Stomach (tissue), 9 donors: ENCODE results near the gene RBM44. TPM values are rescaled to one million over a fixed set of nuclear protein-coding genes. Genes with fewer than 3 reads are reported as not detected.

Source experiments
- DNase-seq, 2 donors: peaks; one replicate each; pipeline versions ENCODE4 v3.0.0 to v3.0.0-alpha.2; 2013 to 2019
- H3K27ac ChIP-seq, 5 donors: fragments of 200-600 bp in 4 of 5; sonication (generic) in 4 of 5; one replicate each; pipeline ENCODE4 v1.5.1; 2013 to 2019; ENCODE audit warnings: mild to moderate bottlenecking in 1 of 5, moderate library complexity in 1 of 5
- H3K27me3 ChIP-seq, 3 donors: fragments of 200-600 bp; sonication (generic); one replicate each; pipeline ENCODE4 v1.5.1; 2017 to 2019; ENCODE audit warnings: mixed run types in 1 of 3
- H3K36me3 ChIP-seq, 4 donors: fragments of 200-600 bp; sonication (generic); 1 replicate in 3 of 4; 2 replicates in 1 of 4; pipeline ENCODE4 v1.5.1; 2016 to 2019
- H3K4me1 ChIP-seq, 4 donors: fragments of 200-600 bp; sonication (generic); one replicate each; pipeline ENCODE4 v1.5.1; 2016 to 2019
- H3K4me3 ChIP-seq, 4 donors: fragments of 200-600 bp; sonication (generic) in 3 of 4; one replicate each; pipeline ENCODE4 v1.5.1; 2016 to 2019; ENCODE audit warnings: mild to moderate bottlenecking in 1 of 4
- H3K9me3 ChIP-seq, 4 donors: fragments of 200-600 bp; sonication (generic); one replicate each; pipeline ENCODE4 v1.5.1; 2016 to 2019
- EP300 ChIP-seq: sonication (generic); formaldehyde crosslinking; IDR thresholded peaks from one replicate; pipeline ENCODE4 v1.6.1; 2017; ENCODE audit warnings: antibody characterized with exemption
- POLR2A ChIP-seq, 4 donors: fragments of 450-650 bp; IDR thresholded peaks; one replicate each; pipeline ENCODE4 v1.6.1; 2016; ENCODE audit warnings: antibody characterized with exemption in 4 of 4, control low read depth in 2 of 4, mild to moderate bottlenecking in 1 of 4, moderate library complexity in 1 of 4
- POLR2AphosphoS5 ChIP-seq, 3 donors: sonication (generic); formaldehyde crosslinking; IDR thresholded peaks; one replicate each; pipeline ENCODE4 v1.6.1; 2016; ENCODE audit warnings: antibody characterized with exemption in 3 of 3
- WGBS, 5 donors: extraction: QIAGEN DNeasy Blood & Tissue Kit in 3 of 5; methylation state at CpG; one replicate each; pipeline versions ENCODE4 v1.1.5 to v1.1.7; 2013 to 2018; 5-methylcytosine and 5-hydroxymethylcytosine counted together
- intact Hi-C: fragments of 100-400 bp; cut with DNase I; formaldehyde crosslinking; loops from one replicate; pipeline ENCODE4 v1.15.1; 2023; ENCODE audit warnings: low total_unique reads
- polyA plus RNA-seq, 3 donors: library from polyadenylated mRNA; stranded (reverse); fragments of 200-250 nt; gene quantifications; one replicate each; pipeline ENCODE4 v1.2.3, GENCODE V29; 2013
- total RNA-seq, 5 donors: library from RNA; depleted of rRNA; stranded (reverse); fragments of >200 nt; gene quantifications; one replicate each; pipeline versions ENCODE4 v1.1.0 to v1.2.3, GENCODE V29; 2014 to 2016
- TF ChIP-seq, protein P1 (sequence below), 7 experiments: fragments of 450-650 bp in 4 of 7; fragments of 200-600 bp in 3 of 7; sonication (generic) in 3 of 7; IDR thresholded peaks; one replicate each; pipeline ENCODE4 v1.5.1; 2016 to 2019; ENCODE audit warnings: antibody characterized with exemption in 7 of 7, control low read depth in 2 of 7, mild to moderate bottlenecking in 1 of 7
- donor health status: healthy with polysubstance abuse.
- donor health status: Bipolar disorder and iron deficiency.
- donor health status: healthy.

The RBM44 gene
- total and polyA plus RNA-seq, 8 donors, result under 0.01 to 2.4 (median 1.8) TPM; not detected in 3

DNA sequence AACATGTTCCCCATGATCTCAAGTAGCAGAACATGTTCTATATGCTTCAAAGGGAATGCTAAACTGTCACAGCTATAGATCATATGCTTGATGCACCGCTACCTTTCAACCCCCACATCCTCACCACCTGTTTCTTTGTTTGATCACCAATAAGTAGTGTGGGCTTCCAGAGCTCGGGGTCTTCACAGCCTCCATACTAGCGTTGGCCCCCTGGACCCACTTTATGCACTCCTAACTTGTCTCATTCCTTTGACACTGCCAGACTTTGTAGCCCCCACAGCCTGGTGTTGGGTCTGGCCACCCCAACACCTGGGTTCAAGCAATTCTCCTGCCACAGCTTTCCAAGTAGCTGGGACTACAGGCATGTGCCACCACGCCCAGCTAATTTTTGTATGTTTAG is 11.6 kb upstream of the RBM44 start:
- Histone ChIP-seq H3K9me3 (peaks cover 5 to 12% (median 10%) of the 10 kb centered on the region in 4 donors), H3K4me3 (no peak overlapping the region), H3K27me3 (no peaks in the 10 kb centered on the region), H3K27ac (no peak overlapping the region), H3K4me1 (no peaks in the 10 kb centered on the region), H3K36me3 (peaks cover 4 to 37% (median 15%) of the 10 kb centered on the region in 4 donors)
- DNase-seq, result no peak
- intact Hi-C loops, result no loop called here
- 93 to 100% (median 99%) methylated on average over 4 of the region's 4 CpGs for WGBS, 5 donors
- TF ChIP-seq EP300, result no peak
- TF ChIP-seq POLR2AphosphoS5 (IDR thresholded peaks at IDR 0.05), result no peak
- TF ChIP-seq POLR2A (IDR thresholded peaks at IDR 0.05), result no peak
- TF ChIP-seq, protein P1, sequence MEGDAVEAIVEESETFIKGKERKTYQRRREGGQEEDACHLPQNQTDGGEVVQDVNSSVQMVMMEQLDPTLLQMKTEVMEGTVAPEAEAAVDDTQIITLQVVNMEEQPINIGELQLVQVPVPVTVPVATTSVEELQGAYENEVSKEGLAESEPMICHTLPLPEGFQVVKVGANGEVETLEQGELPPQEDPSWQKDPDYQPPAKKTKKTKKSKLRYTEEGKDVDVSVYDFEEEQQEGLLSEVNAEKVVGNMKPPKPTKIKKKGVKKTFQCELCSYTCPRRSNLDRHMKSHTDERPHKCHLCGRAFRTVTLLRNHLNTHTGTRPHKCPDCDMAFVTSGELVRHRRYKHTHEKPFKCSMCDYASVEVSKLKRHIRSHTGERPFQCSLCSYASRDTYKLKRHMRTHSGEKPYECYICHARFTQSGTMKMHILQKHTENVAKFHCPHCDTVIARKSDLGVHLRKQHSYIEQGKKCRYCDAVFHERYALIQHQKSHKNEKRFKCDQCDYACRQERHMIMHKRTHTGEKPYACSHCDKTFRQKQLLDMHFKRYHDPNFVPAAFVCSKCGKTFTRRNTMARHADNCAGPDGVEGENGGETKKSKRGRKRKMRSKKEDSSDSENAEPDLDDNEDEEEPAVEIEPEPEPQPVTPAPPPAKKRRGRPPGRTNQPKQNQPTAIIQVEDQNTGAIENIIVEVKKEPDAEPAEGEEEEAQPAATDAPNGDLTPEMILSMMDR (IDR thresholded peaks at IDR 0.05), result no peak

GRCh38 chr2:237790353-237790752 is 8.2 kb upstream of the RBM44 start:
- Histone ChIP-seq H3K27ac (no peak overlapping the region), H3K9me3 (peaks cover 5 to 12% (median 10%) of the 10 kb centered on the region in 4 donors), H3K4me1 (no peaks in the 10 kb centered on the region), H3K27me3 (no peaks in the 10 kb centered on the region), H3K36me3 (peaks cover 0 to 15% (median 0%) of the 10 kb centered on the region in 4 donors), H3K4me3 (no peak overlapping the region)
- intact Hi-C loops, result no loop called here
- no peak for DNase-seq
- WGBS, 5 donors, result 78 to 89% (median 82%) methylated on average over 4 of the region's 4 CpGs
- TF ChIP-seq EP300 (no peak), POLR2AphosphoS5 (IDR thresholded peaks at IDR 0.05) (no peak), POLR2A (IDR thresholded peaks at IDR 0.05) (no peak)
- TF ChIP-seq, protein P1 (IDR thresholded peaks at IDR 0.05), result no peak

DNA sequence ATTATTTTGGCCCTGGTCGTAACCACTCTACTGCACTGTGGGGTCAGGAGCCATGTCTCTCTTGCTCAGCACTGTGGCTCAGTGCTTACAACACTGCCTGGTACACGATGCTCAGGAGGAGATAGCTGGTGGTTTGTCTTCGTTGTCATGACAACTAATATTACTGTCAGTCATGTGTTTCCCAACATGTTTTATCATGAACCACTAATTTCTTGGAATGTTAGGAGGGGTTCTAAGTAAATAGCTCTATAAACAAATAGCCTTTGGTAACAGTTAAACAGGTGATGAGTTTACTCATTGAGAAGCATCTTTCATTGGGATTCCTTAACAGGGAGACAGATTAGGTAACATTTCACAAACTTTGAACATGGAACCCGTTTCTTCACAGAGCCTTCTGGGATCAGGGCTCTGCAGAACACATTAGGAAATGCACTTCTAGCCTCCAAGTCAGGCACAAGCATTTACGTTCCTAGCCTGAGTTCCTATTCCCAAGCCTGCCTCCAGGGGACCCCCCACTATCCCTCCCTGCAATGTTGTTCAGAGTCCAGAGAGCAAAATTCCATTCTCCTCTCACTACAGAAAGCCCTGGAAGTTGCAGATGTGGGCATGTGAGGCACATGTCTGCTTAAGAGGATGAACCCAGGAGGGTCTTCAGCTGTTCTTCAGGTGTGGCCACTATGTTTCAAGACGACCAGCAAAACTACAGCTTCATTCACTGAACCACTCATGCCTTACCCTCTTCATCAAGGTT is 6.4 kb upstream of the RBM44 start:
- H3K4me3 ChIP-seq, result no peak overlapping the region
- WGBS, 5 donors, result 69 to 82% (median 72%) methylated on average over 6 of the region's 6 CpGs
- no peak overlapping the region for H3K27ac ChIP-seq
- peaks cover 0 to 3% (median 3%) of the 10 kb centered on the region in 4 donors for H3K9me3 ChIP-seq
- no peak for DNase-seq
- no peak for TF ChIP-seq EP300
- TF ChIP-seq, protein P1 (IDR thresholded peaks at IDR 0.05), result no peak
- no peak for TF ChIP-seq POLR2AphosphoS5 (IDR thresholded peaks at IDR 0.05)
- no peak for TF ChIP-seq POLR2A (IDR thresholded peaks at IDR 0.05)
- no peaks in the 10 kb centered on the region for H3K27me3 ChIP-seq
- H3K4me1 ChIP-seq, result no peaks in the 10 kb centered on the region
- intact Hi-C loops, result no loop called here
- peaks cover 0 to 2% (median 0%) of the 10 kb centered on the region in 4 donors for H3K36me3 ChIP-seq

DNA sequence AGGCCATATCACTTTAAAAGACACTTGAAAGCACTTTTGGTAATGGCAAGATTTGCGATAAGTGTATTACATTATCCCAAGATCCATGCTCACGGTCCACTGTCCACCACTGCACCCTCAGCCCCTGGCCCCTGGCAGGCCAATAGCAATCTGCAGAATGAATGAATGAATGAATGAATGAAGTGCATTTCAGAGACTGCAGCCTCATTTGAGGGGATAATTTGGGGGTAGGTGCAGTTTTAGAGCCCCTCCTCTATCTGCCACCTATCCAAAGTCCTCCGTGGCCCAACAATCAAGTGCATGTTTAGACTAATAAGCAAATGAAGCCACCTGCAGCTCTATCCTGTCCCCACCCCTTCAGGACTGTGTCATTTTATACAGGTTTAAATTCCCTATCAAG is 1.3 kb upstream of the RBM44 start:
- no peaks in the 10 kb centered on the region for H3K27me3 ChIP-seq
- TF ChIP-seq POLR2AphosphoS5 (IDR thresholded peaks at IDR 0.05) (no peak), EP300 (no peak), POLR2A (IDR thresholded peaks at IDR 0.05) (no peak)
- TF ChIP-seq, protein P1 (IDR thresholded peaks at IDR 0.05), result no peak
- H3K27ac ChIP-seq, result no peak overlapping the region
- no peaks in the 10 kb centered on the region for H3K4me1 ChIP-seq
- intact Hi-C loops, result no loop called here
- H3K4me3 ChIP-seq, result no peak overlapping the region
- no peak for DNase-seq
- H3K36me3 ChIP-seq, result no peaks in the 10 kb centered on the region
- peaks cover 0 to 20% (median 8%) of the 10 kb centered on the region in 4 donors for H3K9me3 ChIP-seq
- WGBS, 5 donors, result 87 to 96% (median 94%) methylated on average over 3 of the region's 3 CpGs
